HG03460 (cell line): ENCODE measurements around the gene MINK1.
"Not testable (repeated sequence)": the region's sequence is repeated elsewhere in the genome, so short reads cannot be mapped to it uniquely, and the experiment has no call there.

Experiments
- ATAC-seq: cut with Tn5 transposase; IDR thresholded peaks from one replicate; pipeline ENCODE4 v1.9.1; 2021; ENCODE audit not compliant: unreplicated experiment

Gene MINK1

GRCh38 chr17:4867535-4867934 is 34.4 kb downstream of the MINK1 start:
- not testable (repeated sequence) for ATAC-seq

DNA sequence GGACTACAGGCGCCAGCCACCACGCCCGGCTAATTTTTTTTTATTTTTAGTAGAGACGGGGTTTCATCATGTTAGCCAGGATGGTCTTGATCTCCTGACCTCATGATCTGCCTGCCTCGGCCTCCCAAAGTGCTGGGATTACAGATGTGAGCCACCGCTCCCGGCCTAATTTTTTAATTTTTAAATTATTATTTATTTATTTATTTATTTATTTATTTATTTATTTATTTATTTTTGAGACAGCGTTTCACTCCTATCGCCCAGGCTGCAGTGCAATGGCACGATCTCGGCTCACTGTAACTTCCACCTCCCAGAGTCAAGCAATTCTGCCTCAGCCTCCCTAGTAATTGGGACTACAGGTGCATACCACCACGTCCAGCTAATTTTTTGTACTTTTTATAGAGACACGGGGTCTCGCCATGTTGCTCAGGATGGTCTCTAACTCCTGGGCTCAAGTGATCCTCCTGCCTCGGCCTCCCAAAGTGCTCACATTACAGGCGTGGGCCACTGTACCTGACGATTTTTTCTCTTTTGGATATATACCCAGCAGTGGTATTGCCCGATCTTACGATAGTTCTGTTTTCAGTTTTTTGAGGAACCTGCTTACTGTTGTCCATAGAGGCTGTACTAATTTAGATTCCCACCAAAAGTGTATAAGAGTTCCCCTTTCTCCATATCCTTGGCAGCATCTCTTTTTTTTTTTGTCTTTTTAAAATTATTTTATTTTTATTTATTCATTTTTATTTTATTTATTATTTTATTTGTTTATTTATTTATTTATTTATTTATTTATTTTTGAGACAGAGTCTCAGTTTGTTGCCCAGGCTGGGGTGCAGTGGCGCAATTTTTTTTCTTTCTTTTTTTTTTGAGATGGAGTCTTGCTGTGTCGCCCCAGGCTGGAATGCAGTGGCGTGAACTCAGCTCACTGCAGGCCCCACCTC is 36.2 kb downstream of the MINK1 start:
- not testable (repeated sequence) for ATAC-seq

DNA sequence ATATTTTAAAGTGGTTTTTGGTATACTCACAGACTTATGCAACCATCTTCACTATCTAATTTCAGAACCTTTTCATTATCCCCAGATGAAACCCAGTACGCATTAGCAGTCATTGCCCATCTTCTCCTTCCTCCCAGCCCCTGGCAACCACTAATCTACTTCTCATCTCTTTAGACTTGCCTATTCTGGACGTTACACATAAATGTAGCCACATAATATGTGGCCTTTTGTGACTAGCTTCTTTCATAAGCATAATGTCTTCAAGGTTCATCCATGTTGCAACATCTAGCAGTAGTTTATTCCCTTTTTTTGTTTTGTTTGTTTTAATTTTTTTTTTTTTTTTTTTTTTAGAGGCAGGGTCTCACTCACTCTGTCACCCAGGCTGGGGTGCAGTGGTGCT is 37.7 kb downstream of the MINK1 start:
- no peak for ATAC-seq

GRCh38 chr17:4872786-4873185 is 39.6 kb downstream of the MINK1 start:
- no peak for ATAC-seq

GRCh38 chr17:4877089-4877488 is 43.9 kb downstream of the MINK1 start:
- no peak for ATAC-seq

GRCh38 chr17:4879601-4880000 is 46.5 kb downstream of the MINK1 start:
- ATAC-seq, result no peak

GRCh38 chr17:4880857-4881256 is 47.7 kb downstream of the MINK1 start:
- ATAC-seq, result no peak

GRCh38 chr17:4881761-4882555 is 48.8 kb downstream of the MINK1 start:
- ATAC-seq, result no peak

DNA sequence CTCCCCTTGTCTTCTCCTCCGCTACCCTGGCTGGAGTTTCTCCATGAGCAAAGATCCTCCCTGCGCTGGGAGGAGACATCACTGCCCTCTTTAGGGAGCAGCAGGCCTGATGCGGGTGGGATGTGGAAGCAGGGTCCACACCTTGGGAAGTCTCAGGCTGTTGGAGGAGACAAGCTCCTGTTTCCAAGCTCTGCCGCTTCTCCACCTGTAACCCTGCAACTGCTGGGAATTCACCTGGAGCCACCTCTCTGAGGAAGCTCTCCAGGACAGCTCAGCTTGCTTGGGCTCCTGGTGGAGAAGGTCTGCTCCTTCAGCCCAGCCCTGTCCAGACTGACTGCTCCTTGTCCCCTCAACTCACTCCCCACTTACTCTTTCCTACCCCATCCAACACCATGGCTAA is 51.3 kb downstream of the MINK1 start:
- ATAC-seq, result no peak

GRCh38 chr17:4886830-4887229 is 53.7 kb downstream of the MINK1 start:
- ATAC-seq, result no peak

- ATAC-seq, result no peak
Measured at GRCh38 chr17:4887581-4887980, 54.4 kb downstream of the MINK1 start.

GRCh38 chr17:4891411-4892410 is 58.6 kb downstream of the MINK1 start:
- ATAC-seq, result no peak

DNA sequence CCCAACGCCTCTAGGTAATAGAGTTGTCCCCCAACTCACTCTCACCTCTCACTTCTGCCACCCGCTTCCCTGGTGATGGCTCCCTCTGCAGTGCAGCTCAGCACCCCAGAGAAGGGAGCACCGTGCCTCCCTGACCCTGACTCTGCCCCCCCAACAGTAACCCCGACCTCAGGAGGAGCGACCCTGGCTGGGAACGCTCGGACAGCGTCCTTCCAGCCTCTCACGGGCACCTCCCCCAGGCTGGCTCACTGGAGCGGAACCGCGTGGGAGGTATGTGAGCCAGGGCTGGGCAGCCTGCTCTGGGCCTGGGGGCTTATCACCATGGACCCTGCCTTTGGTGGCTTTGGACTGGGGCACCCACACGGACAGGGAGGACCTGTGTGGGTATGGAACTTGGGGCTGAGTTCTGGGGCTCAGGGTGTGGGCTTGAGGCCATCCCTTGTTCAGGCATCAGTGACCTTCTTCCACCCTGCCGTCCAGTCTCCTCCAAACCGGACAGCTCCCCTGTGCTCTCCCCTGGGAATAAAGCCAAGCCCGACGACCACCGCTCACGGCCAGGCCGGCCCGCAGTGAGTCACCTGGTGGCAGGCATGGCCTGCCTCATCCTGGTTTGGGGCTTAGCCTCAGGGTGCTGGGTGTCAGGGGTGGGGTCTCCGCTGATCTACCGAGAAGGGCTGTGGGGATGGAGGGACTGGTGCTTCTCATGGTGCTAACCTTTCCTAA is 59.5 kb downstream of the MINK1 start:
- no peak for ATAC-seq

DNA sequence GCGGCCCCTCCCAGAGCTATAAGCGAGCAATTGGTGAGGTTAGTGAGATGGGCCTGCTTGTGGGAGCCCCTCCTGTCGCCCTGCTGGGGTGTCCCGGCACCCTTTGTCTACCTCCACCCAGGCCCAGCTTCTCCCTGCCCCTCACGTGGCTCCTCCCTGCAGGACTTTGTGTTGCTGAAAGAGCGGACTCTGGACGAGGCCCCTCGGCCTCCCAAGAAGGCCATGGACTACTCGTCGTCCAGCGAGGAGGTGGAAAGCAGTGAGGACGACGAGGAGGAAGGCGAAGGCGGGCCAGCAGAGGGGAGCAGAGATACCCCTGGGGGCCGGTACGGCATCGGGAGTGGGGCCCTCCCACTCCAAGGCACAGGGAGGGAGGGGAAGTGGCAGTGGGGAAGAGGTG is 60.1 kb downstream of the MINK1 start:
- no peak for ATAC-seq

DNA sequence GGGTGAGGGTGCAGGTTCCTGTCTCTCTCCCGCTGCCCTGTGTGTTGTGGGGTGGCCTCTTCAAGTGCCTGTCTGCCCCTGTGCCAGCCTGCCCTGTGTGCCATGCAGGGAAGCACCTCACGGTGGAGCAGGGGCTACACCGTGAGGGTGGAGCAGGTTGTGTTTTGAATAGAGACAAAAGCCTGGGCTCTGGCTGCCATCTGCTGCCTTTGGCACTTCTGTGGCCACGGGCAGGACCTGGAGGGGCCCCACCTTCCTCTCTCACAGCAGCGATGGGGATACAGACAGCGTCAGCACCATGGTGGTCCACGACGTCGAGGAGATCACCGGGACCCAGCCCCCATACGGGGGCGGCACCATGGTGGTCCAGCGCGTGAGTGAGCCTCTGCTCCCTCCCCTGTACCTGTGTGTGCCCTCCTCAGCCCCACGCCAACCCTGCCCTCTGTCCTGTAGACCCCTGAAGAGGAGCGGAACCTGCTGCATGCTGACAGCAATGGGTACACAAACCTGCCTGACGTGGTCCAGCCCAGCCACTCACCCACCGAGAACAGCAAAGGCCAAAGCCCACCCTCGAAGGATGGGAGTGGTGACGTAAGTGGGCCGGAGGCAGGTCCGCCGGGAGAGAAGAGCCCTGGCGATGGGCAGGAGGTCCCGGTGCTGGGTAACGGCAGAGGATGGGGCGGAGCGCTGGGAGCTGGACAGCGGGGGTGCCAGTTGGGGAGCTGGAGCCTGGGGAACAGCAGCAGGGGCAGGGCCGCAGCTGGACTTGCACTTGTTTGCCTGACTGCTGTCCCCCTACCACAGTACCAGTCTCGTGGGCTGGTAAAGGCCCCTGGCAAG is 60.8 kb downstream of the MINK1 start:
- ATAC-seq, result no peak

- no peak for ATAC-seq
Measured at GRCh38 chr17:4895121-4895520, 62.0 kb downstream of the MINK1 start.

DNA sequence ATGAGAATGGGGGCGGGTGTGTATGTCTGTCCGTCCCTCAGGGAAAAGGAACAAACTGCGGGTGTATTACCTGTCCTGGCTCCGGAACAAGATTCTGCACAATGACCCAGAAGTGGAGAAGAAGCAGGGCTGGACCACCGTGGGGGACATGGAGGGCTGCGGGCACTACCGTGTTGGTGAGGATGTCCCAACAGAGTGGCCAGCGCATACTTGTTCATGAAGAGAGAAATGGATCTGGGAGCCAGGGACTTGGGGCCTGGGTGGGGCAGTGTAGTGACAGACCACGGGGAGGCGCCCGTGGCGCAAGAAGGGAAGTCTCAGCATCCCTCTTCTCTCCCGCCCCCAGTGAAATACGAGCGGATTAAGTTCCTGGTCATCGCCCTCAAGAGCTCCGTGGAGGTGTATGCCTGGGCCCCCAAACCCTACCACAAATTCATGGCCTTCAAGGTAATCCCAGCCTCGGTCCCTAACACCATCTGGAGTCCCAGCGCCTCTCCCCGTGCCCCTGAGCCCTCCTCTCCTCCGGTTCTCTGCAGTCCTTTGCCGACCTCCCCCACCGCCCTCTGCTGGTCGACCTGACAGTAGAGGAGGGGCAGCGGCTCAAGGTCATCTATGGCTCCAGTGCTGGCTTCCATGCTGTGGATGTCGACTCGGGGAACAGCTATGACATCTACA is 62.7 kb downstream of the MINK1 start:
- no peak for ATAC-seq

GRCh38 chr17:4896332-4897197 is 63.4 kb downstream of the MINK1 start:
- no peak for ATAC-seq
